Neural cell (in vitro differentiated cells): Measurements from ENCODE around the gene GZMM. TPM values are rescaled to one million over a fixed set of nuclear protein-coding genes. Genes with fewer than 3 reads are reported as not detected.

ENCODE experiments used
- H2AFZ ChIP-seq: fragments of 200-600, 300-800 bp; sonication (generic), shearing (Covaris generic); 2 replicates; pipeline ENCODE4 v1.6.0; 2014; ENCODE audit warnings: low read depth, mild to moderate bottlenecking, antibody characterized with exemption, low read length, moderate library complexity
- H3F3A ChIP-seq: fragments of 200-600 bp; shearing (Covaris generic); 2 replicates; pipeline ENCODE4 v1.6.1; 2016; ENCODE audit warnings: mild to moderate bottlenecking, moderate library complexity, mixed read lengths, antibody characterized with exemption, low read length; ENCODE audit not compliant: insufficient read depth, poor library complexity, severe bottlenecking
- H3K27ac ChIP-seq: fragments of 200-600, 300-800 bp; sonication (generic), shearing (Covaris generic); 2 replicates; pipeline ENCODE4 v1.5.1; 2014; ENCODE audit warnings: mild to moderate bottlenecking, low read length, moderate library complexity
- H3K27me3 ChIP-seq: fragments of 300-800, 200-600 bp; sonication (generic), shearing (Covaris generic); 2 replicates; pipeline ENCODE4 v1.6.0; 2014; ENCODE audit warnings: mild to moderate bottlenecking, low read depth, low read length, moderate library complexity; ENCODE audit not compliant: insufficient read depth
- H3K36me3 ChIP-seq: fragments of 300-800, 200-600 bp; sonication (generic), shearing (Covaris generic); 2 replicates; pipeline ENCODE4 v1.5.1; 2014; ENCODE audit warnings: mild to moderate bottlenecking, antibody characterized with exemption, low read length, moderate library complexity; ENCODE audit not compliant: insufficient read depth
- H3K4me2 ChIP-seq: fragments of 300-800, 200-600 bp; sonication (generic), shearing (Covaris generic); 2 replicates; pipeline ENCODE4 v1.6.0; 2014; ENCODE audit warnings: mild to moderate bottlenecking, low read length
- H3K4me3 ChIP-seq: fragments of 300-800, 200-600 bp; sonication (generic), shearing (Covaris generic); 2 replicates; pipeline ENCODE4 v1.5.1; 2014; ENCODE audit warnings: mild to moderate bottlenecking, low read length, moderate library complexity
- H3K79me2 ChIP-seq: fragments of 200-600 bp; shearing (Covaris generic); replicated peaks from 2 replicates; pipeline ENCODE4 v1.6.0; 2014; ENCODE audit warnings: mild to moderate bottlenecking, low read length, moderate library complexity; ENCODE audit not compliant: insufficient read depth
- H3K9ac ChIP-seq: fragments of 300-800, 200-600 bp; sonication (generic), shearing (Covaris generic); 2 replicates; pipeline ENCODE4 v1.6.1; 2016; ENCODE audit warnings: mild to moderate bottlenecking, low read length, mixed read lengths
- H3K9me2 ChIP-seq: fragments of 200-600 bp; shearing (Covaris generic); 2 replicates; pipeline ENCODE4 v1.6.1; 2016; ENCODE audit warnings: mild to moderate bottlenecking, low read length, mixed read lengths; ENCODE audit not compliant: insufficient read depth
- H3K9me3 ChIP-seq: fragments of 200-600, 300-800 bp; sonication (generic), shearing (Covaris generic); 2 replicates; pipeline ENCODE4 v1.6.1; 2016; ENCODE audit warnings: mild to moderate bottlenecking, mixed run types, low read length, moderate library complexity, mixed read lengths
- H4K20me1 ChIP-seq: fragments of 200-600 bp; shearing (Covaris generic); 2 replicates; pipeline ENCODE4 v1.6.1; 2016; ENCODE audit warnings: mild to moderate bottlenecking, mixed run types; ENCODE audit not compliant: insufficient read depth
- EP300 ChIP-seq: fragments of 450-650 bp; conservative IDR thresholded peaks from 2 replicates; pipeline ENCODE4 v1.6.1; 2014; ENCODE audit warnings: antibody characterized with exemption, mild to moderate bottlenecking, moderate library complexity; ENCODE audit not compliant: poor library complexity, severe bottlenecking
- EZH2 ChIP-seq: fragments of 200-600, 300-800 bp; shearing (Covaris generic), sonication (generic); IDR thresholded peaks from 2 replicates; pipeline ENCODE4 v1.6.1; 2014; ENCODE audit warnings: antibody characterized with exemption, low read length, borderline replicate concordance, mild to moderate bottlenecking; ENCODE audit not compliant: insufficient read depth, poor library complexity, severe bottlenecking
- MXI1 ChIP-seq: fragments of 450-650 bp; conservative IDR thresholded peaks from 2 replicates; pipeline ENCODE4 v1.6.1; 2014; ENCODE audit warnings: antibody characterized with exemption, mild to moderate bottlenecking; ENCODE audit not compliant: poor library complexity, severe bottlenecking
- POLR2AphosphoS5 ChIP-seq: IDR thresholded peaks from 2 replicates; pipeline ENCODE4 v1.6.1; 2012
- RAD21 ChIP-seq: fragments of 450-650 bp; conservative IDR thresholded peaks from 2 replicates; pipeline ENCODE4 v1.6.1; 2014; ENCODE audit warnings: antibody characterized with exemption, mild to moderate bottlenecking, moderate library complexity
- SMC3 ChIP-seq: fragments of 450-650 bp; conservative IDR thresholded peaks from 2 replicates; pipeline ENCODE4 v1.6.1; 2014; ENCODE audit warnings: antibody characterized with exemption, mild to moderate bottlenecking, moderate library complexity; ENCODE audit not compliant: poor library complexity
- TAF1 ChIP-seq: IDR thresholded peaks from 2 replicates; pipeline ENCODE4 v1.6.1; 2012; ENCODE audit warnings: low read depth
- polyA plus RNA-seq: library from polyadenylated mRNA; depleted of rRNA; stranded (reverse); fragments of >200 nt; gene quantifications from 2 replicates; pipeline ENCODE4 v1.2.3, GENCODE V29; 2014
- TF ChIP-seq, protein P1 (sequence below): IDR thresholded peaks from 2 replicates; pipeline ENCODE4 v1.6.1; 2012; ENCODE audit warnings: borderline replicate concordance
- TF ChIP-seq, protein P2 (sequence below): fragments of 450-650 bp; IDR thresholded peaks from 2 replicates; pipeline ENCODE4 v1.5.1; 2014; ENCODE audit warnings: antibody characterized with exemption, mild to moderate bottlenecking, moderate library complexity; ENCODE audit not compliant: poor library complexity, severe bottlenecking

The GZMM gene
- polyA plus RNA-seq, 1 donor from 2014 or later, result 0.38 TPM

DNA sequence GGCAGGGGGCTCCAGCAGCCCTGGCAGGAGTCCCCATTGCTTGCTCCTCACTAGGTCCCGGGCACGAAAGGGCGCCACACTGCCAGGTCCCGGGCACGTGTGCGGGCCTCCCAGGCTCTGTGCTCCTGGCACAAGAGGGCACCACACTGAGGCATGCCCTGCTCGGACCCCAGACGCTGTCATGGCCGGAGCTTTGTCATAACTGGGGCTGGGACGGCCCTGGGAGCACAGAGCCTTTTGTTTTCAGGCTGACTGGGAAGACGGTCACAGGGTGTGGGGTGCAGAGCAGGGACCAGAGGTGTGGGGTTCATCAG lies 35.9 kb downstream of the GZMM start:
- no peak overlapping the region for H3K9ac ChIP-seq
- peaks cover 4% of the 10 kb centered on the region for H4K20me1 ChIP-seq

GRCh38 chr19:580274-580835 lies 36.5 kb downstream of the GZMM start:
- H3K4me2 ChIP-seq, result no peak overlapping the region
- H3K9me3 ChIP-seq, result no peaks in the 10 kb centered on the region
- H2AFZ ChIP-seq, result no peak overlapping the region
- no peak overlapping the region for H3K4me3 ChIP-seq
- H3K9ac ChIP-seq, result no peak overlapping the region
- H3K27ac ChIP-seq, result no peak overlapping the region
- H3F3A ChIP-seq, result no peaks in the 10 kb centered on the region
- peaks cover 6% of the 10 kb centered on the region for H3K36me3 ChIP-seq
- H3K9me2 ChIP-seq, result no peaks in the 10 kb centered on the region
- H4K20me1 ChIP-seq, result peaks cover 4% of the 10 kb centered on the region
- H3K79me2 ChIP-seq, result peaks cover 26% of the 10 kb centered on the region
- no peaks in the 10 kb centered on the region for H3K27me3 ChIP-seq
- no peak for TF ChIP-seq MXI1
- TF ChIP-seq SMC3, result no peak
- TF ChIP-seq, protein P1, sequence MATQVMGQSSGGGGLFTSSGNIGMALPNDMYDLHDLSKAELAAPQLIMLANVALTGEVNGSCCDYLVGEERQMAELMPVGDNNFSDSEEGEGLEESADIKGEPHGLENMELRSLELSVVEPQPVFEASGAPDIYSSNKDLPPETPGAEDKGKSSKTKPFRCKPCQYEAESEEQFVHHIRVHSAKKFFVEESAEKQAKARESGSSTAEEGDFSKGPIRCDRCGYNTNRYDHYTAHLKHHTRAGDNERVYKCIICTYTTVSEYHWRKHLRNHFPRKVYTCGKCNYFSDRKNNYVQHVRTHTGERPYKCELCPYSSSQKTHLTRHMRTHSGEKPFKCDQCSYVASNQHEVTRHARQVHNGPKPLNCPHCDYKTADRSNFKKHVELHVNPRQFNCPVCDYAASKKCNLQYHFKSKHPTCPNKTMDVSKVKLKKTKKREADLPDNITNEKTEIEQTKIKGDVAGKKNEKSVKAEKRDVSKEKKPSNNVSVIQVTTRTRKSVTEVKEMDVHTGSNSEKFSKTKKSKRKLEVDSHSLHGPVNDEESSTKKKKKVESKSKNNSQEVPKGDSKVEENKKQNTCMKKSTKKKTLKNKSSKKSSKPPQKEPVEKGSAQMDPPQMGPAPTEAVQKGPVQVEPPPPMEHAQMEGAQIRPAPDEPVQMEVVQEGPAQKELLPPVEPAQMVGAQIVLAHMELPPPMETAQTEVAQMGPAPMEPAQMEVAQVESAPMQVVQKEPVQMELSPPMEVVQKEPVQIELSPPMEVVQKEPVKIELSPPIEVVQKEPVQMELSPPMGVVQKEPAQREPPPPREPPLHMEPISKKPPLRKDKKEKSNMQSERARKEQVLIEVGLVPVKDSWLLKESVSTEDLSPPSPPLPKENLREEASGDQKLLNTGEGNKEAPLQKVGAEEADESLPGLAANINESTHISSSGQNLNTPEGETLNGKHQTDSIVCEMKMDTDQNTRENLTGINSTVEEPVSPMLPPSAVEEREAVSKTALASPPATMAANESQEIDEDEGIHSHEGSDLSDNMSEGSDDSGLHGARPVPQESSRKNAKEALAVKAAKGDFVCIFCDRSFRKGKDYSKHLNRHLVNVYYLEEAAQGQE, result no peak
- TF ChIP-seq RAD21, result no peak
- no peak for TF ChIP-seq POLR2AphosphoS5
- TF ChIP-seq EP300, result no peak
- TF ChIP-seq, protein P2, sequence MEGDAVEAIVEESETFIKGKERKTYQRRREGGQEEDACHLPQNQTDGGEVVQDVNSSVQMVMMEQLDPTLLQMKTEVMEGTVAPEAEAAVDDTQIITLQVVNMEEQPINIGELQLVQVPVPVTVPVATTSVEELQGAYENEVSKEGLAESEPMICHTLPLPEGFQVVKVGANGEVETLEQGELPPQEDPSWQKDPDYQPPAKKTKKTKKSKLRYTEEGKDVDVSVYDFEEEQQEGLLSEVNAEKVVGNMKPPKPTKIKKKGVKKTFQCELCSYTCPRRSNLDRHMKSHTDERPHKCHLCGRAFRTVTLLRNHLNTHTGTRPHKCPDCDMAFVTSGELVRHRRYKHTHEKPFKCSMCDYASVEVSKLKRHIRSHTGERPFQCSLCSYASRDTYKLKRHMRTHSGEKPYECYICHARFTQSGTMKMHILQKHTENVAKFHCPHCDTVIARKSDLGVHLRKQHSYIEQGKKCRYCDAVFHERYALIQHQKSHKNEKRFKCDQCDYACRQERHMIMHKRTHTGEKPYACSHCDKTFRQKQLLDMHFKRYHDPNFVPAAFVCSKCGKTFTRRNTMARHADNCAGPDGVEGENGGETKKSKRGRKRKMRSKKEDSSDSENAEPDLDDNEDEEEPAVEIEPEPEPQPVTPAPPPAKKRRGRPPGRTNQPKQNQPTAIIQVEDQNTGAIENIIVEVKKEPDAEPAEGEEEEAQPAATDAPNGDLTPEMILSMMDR, result no peak
- TF ChIP-seq TAF1, result no peak
- no peak for TF ChIP-seq EZH2

More for the DNA sequence above, 35.9 kb downstream of the GZMM start:
- no peaks in the 10 kb centered on the region for H3K9me2 ChIP-seq
- H3K36me3 ChIP-seq, result peaks cover 6% of the 10 kb centered on the region
- no peak overlapping the region for H3K4me3 ChIP-seq
- H3K27ac ChIP-seq, result no peak overlapping the region
- TF ChIP-seq RAD21, result no peak
- no peak for TF ChIP-seq TAF1
- no peak for TF ChIP-seq EZH2
- TF ChIP-seq MXI1, result no peak
- no peak for TF ChIP-seq SMC3
- no peak for TF ChIP-seq EP300
- TF ChIP-seq, protein P2, result no peak
- TF ChIP-seq, protein P1, result no peak
- TF ChIP-seq POLR2AphosphoS5, result no peak
- H2AFZ ChIP-seq, result no peak overlapping the region
- peaks cover 28% of the 10 kb centered on the region for H3K79me2 ChIP-seq
- no peaks in the 10 kb centered on the region for H3K27me3 ChIP-seq
- no peaks in the 10 kb centered on the region for H3F3A ChIP-seq
- no peaks in the 10 kb centered on the region for H3K9me3 ChIP-seq
- H3K4me2 ChIP-seq, result no peak overlapping the region
